DMS114 treated with DMSO at 0.1 percent for 48 hours (cell line): ENCODE data around the gene ITGB2.
A peak's percentile ranks its signal among the peaks of the same experiment; 100 is the strongest.
"Not testable (repeated sequence)": the region's sequence is repeated elsewhere in the genome, so short reads cannot be mapped to it uniquely, and the experiment has no call there.

Experiments
- DNase-seq: peaks from one replicate; lab custom pipeline; 2025; ENCODE audit not compliant: unreplicated experiment; lab: John Stamatoyannopoulos, UW

ITGB2 gene

DNA sequence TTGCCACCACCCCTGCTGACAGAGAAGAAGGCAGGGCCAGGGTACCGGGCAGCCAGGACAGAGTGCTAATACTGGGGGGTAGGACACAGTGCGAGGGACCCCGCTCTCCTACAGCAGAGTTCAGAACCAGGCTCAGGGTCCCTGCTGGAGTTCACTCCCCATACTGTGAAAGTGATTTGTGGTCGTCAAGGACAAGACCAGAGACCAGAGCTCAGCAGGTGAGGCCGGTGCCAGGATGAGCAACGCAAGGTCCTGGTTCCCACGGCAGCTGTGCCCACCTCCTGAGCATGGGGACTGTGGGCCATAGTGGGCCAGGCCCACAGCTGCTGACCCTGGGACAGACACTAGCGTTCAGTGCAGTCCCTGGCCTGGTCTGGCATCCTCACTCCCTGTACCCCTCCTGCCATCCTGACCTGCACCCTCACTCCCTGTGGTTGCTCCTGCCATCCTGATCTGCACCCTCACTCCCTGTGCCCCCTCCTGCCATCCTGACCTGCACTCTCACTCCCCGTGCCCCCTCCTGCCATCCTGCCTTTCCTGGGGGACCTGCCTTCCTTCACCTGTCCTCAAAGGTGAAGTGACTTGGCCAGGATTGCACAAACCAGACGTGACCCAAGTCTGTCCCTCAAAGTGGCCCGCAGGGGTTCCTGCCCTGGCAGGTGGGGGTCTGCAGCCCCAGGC, 33.4 kb downstream of the ITGB2 start:
- DNase-seq, result no peak

GRCh38 chr21:44886113-44887075, 34.3 kb downstream of the ITGB2 start:
- DNase-seq, result no peak

GRCh38 chr21:44885615-44886014, 35.1 kb downstream of the ITGB2 start:
- no peak for DNase-seq

- DNase-seq, result no peak
Measured at GRCh38 chr21:44884097-44884496, 36.6 kb downstream of the ITGB2 start.

DNA sequence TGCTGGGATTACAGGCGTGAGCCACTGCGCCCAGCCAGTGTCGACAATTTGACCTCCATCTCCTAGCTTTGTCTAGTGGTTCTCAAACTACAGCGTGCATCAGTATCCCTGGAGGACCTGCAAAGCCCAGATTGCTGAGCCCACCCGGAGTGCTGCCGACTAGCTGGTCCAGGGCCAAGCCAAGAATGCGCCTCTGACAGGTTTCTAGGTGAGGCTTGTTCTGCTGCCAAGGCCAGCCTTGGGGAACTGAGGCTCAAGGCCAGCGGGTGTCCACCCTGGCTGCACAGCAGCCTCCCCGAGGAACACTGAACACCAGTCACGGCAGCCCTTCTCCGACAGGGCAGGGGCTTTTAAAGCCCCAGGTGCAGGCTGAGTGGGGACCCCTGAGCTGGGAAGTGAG, 37.4 kb downstream of the ITGB2 start:
- no peak for DNase-seq

DNA sequence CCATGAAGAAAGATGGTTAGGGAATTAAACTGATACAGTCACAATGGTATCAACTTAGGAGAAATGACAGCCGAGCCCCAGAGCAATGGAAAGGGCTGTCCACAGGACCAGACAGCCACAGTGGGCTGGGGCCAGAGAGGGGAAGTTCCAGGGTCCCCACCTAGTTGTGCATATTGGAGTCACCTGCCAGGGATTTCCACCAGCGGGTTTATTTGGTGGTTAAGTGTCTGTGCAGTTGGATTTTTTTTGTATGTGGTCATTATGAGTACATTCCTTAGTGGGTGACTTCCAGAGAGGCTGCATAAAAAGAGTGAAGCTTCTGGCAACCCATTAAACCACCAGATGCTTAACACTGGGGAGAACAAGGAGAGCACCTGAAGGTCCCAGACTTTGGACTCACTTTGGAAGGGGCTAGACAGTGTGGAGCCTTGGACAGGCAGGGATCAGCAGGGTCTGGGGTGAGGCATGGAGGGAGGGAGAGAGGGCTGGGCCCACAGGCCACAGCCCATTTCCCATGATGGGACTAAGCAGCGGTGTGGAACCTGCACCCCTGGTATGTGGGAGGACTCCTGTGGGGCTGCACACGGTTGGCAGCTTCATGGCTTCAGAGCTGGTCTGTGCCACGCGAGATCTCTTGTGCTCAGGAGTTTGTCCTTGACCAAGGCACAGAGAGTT, 39.4 kb downstream of the ITGB2 start:
- DNase-seq, result no peak

GRCh38 chr21:44880405-44881197, 40.1 kb downstream of the ITGB2 start:
- DNase-seq, result no peak

DNA sequence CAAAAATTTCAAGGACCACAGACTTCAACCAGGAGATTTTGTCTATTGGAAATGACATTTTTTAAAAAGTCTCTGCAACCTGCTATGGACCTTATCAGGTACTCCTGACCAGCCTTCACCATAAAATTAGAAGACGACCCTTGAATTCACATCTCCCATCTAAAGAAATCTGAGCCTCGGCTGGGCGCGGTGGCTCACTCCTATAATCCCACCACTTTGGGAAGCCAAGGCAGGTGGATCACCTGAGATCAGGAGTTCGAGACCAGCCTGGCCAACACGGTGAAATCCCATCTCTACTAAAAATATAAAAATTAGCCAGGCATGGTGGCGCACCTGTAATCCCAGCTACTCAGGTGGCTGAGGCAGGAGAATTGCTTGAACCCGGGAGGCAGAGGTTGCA, 41.5 kb downstream of the ITGB2 start:
- DNase-seq, result not testable (repeated sequence)

DNA sequence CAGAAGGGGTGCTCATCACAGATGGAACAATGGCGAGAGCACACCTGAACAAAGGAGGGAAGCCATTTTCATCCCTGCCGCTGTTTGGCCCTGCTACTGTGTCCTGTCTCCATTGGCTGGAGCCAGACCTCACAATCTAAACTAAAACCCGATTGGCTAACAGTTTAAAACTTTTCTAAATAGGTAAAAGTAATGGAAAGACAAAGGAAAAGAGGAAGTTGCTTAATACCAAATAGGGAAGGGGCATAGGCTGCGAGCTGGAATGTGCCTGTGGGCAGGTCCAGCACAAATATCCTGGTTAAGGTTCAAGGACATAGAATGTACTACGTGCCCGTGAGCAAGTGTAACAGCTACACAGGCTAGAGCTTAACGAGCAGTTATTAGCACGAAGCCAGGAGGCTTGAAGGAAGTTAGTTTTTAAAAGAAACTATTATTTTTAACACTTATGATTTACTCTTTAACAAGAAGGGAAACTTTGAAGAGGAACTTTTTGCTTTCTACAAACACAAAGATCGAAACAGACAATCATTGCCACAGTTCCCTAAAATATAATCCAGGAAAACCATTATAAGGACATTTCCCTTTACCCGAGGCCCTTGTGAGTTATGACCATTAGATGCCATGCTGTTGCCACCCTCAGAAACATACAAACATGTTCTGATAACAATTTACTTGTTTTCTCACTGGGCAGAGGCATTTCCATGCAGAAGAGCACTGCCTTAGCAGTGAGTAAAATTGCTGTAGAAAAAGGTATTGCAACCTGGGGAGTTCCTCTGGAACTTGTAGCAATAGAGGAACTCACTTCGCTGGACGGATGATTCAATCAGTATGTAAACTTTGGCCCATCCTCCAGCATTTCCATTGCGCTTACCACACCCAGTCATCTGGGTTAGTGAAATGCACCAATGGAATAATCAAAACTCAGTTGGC, 42.4 kb downstream of the ITGB2 start:
- DNase-seq, result no peak

GRCh38 chr21:44876849-44877575, 43.7 kb downstream of the ITGB2 start:
- no peak for DNase-seq

DNA sequence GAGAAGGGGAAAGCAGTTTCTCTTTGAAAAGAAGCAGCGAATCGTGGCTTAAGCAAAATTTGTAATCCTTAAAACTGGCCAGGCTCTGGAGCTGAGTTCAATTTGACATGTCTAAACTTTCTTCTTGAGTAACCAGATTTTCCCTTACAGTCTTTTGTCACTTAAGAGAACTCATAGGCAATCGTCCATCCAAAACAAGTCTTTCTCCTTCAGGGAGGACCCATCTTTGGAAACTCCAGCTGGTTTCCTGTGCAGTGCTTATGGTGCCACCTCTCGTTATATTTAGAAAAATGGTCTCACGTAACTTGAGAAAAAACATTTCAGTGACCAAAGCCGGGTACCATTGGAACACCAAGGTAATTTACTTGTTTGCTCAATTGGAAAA, 45.4 kb downstream of the ITGB2 start:
- peak; percentile 4 for DNase-seq

DNA sequence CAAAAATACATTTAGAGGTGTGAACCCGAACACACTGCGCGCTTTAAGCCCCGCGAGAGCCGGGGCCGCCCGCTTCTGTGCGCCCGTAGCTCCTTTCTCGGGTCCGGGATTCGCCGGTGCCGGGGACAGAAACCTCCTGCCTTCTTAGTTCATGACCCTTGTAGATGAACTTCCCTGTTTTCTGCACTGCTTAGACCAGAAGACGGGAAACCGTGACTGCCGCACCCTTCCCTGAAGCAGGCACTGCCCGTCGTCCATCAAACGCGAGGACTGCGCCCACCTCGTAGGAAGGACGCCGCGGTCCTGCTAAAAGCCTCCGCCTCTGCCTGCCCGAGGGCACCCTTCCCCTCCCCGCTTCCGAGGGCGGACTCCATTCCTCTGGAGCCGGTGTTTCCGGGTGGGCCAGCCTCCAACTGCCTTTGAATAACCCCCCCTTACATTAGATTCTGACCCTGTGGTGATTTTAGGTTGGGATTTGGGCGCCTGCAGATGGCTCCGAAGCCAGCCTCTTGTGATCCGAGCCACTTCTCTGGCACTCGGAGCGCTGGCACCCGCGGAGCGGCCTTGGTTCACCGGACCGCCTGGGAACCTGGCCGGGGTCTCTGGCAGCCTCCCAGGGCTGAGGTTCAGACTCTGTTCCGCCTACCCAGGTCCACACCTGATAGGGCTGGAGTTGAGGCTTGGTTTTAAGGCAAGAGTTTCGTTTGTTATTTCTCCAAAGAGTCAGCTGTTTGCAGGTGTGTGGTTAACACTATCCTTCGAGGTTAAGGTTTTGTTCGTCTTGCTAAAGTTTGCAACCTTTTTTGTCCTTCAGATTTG, 46.0 kb downstream of the ITGB2 start:
- DNase-seq, result no peak

GRCh38 chr21:44874240-44874496, 46.5 kb downstream of the ITGB2 start:
- no peak for DNase-seq

DNA sequence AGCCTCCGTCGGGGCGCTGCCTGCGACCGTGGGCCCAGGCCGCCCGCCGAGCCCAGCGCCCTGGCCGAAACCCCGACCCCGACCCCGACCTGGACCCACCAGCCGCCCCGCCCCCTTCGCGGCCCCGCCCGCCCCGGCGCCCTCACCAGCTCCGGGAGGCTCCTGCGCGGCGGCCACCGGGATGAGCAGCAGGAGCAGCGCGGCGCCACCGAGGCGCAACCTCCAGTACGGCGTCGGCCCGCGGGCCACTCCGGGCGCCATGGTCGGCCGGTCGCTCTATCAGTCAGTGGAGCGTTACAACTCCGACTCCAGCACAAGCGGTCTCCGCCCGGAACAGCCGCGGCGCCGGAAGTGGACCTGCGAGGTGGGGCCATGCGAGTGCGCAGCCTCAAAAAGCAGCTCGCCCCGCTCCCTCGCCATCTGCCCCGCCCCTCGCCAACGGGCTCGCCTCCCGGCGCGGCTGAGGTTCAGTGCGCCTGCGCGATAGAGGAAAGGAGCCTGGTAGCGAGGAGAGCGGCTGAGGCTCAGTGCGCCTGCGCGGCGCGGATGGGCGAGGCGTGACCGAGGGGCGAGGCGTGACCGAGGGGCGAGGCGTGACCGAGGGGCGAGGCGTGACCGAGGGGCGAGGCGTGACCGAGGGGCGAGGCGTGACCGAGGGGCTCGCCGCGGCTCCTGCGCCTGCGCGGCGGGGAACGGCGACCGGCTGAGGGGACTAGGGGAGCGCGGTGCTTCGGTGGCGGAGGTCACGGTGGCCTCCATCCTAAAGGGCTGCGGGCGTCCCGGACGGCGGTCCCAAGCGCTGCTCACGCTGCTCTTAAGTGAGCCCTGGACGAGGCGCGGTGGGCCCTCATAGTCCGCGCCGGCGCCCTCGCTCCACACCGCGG, 47.1 kb downstream of the ITGB2 start, which contains the start of gene PTTG1IP:
PTTG1IP (minus strand) TSS at position 335 of the 884 bp plus-strand sequence; CDS start at position 261, 74 bp downstream.
- DNase-seq, result peak; percentile 89

DNA sequence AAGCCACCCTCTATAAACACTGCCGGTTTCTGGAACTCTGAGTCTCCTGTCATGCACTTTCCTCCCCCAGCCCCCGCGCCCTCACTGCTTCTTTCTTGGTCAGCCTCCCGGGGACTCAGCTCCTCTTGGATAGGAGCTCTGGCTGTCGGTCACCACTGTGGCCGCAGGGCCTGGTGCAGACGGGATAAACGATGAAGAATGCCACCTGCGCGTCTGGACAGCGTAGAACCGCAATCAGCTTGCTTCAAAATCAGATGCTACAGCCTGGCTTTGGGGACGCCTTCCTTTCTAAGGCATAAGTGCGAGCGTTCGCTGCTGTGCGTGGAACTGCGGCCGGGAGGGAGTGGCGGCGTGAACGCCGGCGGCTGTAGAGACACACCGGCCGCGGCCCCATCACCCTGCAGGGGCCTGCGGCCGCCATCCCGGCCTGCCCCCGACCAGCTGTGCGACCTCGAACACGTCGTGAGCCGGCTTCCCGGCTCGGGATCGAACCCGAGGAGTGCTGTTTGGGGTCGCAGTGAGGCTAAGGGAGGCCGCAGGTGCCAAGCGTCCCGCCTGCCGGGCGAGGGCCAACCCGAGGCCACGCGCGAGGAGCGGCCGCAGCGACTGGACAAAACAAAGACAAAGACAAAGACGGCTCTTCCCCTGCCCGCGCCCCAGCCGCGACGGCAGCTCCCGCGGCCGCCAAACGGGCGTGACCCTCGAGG, 47.9 kb downstream of the ITGB2 start:
- DNase-seq, result no peak

GRCh38 chr21:44872323-44872648, 48.4 kb downstream of the ITGB2 start:
- no peak for DNase-seq
